ENCODE results near the gene SKP1.
"Not testable (repeated sequence)": the region's sequence is repeated elsewhere in the genome, so short reads cannot be mapped to it uniquely, and the experiment has no call there.

SKP1 gene

DNA sequence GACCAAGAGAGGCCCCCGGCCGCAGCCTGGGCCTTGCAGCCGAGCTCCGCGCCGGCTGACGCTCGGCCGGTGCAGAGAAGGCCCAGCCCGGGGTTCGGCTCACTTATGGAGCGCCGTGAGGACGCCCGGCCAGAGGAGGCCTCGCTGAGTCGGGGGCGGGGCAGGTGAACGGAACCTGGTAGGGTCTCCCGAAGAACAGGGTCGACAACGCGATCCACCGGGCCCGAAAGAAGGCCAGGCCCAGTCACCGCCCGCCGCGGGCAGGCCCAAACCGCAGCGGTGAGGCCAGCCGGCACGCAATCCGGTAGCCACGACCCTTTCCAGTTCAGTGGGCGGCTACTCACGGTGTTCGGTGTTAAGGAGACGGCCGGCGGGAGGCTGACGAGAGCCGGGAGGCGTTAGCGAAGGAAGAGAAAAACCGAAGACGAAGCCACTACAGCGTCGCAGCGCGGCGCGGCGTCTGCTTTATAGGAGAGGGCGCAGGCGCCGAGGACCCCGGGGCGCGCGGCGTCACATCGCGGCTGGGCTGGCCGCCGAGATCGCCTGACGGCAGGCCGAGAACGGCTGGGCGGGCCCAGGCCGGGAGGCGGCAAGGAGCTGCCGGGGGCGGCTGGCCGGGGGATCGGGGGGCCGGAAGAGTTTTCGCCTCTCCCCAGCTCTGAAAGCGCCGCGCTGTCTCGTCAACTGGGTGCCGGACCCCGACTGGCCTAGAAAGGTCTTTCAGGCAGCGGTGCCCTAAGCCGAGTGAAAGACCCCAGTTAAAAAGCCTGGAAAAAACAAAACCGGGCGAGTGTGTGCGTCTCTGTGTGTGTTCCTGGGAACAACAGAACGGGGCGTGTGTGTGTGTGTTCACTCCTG is at the start of gene SKP1:
TSS of gene SKP1 (minus strand) at position 440 of the 858 bp plus-strand sequence. CDS start 2,928 bp downstream, outside the sequence.
- peak; percentile 13 to 95 (median 79) for DNase-seq

DNA sequence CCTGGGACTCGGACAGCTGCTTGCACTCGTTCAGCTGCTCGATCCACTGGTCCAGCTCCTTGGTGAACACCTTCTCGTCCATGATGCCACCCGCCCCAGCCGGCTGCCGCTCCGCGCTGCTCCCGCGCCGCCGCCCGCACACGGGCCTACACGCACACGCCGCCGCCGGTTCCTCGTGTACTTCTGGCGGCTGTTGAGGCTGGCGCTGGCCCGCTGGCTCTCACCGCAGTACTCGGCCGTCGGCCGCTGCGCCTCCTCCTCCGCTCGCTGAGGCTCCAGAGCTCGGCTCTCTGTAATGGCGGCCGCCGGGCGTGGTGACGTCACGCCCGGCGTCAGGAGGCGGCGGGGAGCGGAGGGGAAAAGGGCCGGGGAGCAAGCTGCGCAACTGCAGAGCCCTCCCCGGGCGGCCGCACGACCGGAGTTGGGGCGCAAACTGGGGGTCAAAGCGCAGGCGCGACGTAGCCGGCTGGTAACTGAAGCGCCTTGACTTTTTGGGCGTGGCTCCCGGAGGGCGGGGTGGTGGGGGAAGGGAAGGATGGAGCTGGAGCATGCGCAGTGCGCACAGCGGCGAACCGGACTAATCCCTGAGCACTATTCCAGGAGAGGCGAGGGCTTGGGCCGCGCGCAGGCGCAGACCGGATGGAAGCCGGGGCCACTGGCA is 49.2 kb upstream of the SKP1 start, which contains the start of gene PPP2CA:
TSS of gene PPP2CA (minus strand) at position 294 of the 661 bp plus-strand sequence. CDS start at position 82, 212 bp downstream.
- peak; percentile 88 to 100 (median 99) for DNase-seq

DNA sequence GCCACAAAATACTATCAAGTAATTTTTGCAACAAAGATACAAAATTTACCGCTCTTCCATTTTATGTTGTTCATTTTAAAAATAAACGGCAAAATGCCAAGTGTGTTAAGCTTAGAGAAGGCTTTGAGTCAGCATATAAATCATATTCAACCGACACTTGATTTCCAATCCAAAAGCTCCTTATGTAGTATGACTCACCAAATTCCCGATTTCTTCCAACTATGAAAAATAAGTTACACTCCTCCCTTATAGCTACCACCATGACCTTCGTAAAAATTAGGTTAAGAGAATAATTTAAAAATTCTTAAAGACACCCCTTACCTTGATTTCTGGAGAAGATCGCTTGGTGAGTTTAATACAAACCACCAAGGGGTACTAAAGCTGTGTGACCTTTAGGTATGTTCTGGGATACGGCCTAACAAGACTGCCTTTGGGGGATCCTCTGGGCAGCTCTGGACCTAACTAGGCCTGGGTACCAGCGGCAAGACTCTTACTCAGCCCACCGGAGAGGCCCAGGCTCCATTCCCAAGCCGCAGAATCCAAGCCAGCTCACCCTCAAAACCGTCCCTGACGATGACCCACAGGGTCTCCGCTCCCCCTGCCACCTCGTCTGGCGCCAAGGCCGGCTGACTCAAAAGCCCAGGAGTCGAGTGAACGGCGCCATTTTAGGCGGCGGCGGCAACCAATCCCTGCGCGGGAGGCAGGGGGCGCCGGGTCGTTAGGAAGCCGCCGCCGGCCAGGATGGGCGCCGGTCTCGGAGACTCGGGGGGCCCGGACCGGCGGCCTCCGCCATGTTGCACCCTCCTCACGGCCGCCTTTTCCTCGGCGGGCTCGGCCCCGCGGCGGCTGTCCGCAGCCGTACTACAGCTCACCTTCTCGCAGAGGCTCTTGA is 48.4 kb upstream of the SKP1 start:
- peak in 45 of 58 donors; percentile 12 to 81 (median 53) for DNase-seq

DNA sequence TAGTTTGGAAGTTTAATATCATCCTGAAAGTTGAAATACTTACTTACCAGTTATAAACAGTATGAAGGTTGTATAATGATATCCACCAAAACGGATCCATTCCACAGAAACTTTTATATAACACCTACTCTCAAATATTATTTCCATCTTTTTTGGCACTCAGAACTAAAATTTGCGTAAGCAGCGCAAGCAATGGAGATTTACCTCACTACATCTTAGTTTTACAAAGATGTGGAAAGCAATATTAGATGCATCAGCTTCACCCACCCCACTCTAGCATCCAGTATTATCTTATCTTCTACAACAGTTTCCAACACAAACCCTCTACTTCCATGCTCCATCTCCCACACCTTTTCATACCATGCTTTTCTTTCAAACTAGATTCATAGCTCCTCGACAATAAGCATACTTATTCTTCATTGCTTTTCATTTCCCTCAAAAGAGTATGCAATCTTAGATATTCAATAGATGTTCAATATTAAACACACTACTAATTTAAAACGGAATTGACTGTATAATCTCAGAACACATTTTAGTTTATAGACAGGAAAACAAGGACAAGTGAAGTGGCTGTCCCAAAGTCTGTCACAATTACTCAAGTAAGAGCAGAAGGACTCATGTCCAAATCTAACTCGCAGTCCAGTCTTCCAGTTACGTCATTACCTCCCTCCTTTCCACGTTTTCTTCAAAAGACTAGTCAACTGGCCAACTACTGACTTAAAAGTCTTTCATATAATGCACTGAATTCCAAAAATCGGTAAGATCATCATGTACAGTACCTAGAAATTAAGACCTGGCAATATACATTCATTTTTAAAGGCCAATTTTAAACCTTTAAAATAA is 46.9 kb upstream of the SKP1 start:
- DNase-seq = no peak

DNA sequence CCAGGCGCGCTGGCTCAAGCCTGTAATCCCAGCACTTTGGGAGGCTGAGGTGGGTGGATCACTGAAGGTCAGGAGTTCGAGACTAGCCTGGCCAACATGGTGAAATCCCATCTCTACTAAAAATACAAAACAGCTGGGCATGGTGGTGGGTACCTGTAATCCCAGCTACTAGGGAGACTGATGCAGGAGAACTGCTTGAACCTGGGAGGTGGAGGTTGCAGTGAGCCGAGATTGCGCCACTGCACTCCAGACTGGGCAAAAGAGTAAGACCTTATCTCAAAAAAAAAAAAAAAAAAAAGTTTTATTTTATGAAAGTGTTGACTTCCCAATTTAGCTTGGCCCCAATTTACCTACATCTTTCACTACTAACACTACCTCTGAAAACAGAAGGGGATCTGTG is 44.9 kb upstream of the SKP1 start:
- not testable (repeated sequence) for DNase-seq

DNA sequence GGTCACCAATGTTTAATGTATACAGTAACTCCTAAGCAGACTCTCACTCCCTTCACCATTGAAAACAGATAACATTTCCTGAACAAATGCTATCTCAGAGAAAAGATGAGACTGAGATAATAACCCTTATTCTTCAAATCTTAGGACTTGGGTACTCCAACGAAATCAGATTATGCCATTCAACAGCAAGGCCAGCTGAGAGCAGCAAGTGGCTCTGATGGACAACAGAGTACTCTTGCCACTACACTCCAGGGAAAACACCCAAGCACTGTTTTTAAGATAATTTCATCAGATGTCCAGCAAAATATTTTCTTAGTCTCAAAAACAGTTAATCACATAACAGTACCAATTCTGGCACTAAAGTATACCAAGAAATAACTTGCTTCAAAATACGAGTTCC is 39.0 kb upstream of the SKP1 start:
- DNase-seq = no peak

DNA sequence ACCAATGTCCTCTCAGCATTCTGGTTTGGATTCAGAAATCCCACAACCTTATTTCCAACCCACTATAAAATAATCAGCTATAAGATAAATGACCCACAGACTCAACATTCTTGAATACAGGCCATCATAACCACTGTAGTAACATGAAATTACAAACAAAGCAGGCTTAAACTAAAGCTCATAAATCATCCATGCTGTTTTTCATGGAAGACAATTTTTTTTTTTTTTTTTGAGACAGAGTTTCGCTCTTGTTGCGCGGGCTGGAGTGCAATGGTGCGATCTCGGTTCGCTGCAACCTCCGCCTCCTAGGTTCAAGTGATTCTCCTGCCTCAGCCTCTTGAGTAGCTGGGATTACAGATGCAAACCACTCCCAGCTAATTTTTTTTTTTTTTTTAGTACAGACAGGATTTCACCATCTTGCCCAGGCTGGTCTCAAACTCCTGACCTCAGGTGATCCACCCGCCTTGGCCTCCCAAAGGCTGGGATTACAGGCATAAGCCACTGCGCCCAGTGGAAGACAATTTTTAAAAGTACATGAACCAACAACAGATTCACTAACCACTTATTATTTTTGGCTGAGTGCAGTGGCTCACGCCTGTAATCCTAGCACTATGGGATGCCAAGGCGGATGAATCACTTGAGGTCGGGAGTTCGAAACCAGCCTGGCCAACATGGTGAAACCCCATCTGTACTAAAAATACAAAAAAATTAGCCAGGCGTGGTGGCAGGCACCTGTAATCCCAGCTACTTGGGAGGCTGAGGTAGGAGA is 34.7 kb upstream of the SKP1 start:
- DNase-seq = not testable (repeated sequence)

DNA sequence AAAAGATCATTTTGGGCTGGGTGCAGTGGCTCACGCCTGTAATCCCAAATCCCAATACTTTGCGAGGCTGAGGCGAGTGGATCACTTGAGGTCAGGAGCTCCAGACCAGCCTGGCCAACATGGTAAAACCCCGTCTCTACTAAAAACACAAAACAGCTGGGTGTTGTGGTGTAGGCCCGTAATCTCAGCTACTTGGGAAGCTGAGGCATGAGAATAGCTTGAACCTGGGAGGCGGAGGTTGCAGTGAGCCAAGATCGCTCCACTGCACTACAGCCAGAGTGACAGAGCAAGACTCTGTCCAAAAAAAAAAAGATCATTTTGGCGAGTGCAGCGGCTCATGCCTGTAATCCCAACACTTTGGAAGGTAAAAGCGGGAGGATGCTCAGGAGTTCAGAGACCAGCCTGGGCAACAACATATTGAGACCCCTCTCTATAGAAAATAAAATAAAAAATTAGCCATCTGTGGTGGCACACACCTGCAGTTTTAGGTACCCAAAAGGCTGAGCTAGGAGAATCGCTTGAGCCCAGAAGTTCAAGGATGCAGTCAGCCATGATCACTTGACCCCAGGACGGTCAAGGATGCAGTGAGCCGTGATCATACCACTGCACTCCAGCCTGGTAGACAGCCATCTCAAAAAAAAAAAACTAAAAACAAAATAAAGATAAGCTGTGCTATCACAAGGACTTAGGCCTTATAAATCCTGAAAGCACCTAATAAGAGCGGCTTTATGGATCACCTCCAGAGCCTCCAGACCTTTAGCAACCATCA is 32.9 kb upstream of the SKP1 start:
- DNase-seq = no peak

DNA sequence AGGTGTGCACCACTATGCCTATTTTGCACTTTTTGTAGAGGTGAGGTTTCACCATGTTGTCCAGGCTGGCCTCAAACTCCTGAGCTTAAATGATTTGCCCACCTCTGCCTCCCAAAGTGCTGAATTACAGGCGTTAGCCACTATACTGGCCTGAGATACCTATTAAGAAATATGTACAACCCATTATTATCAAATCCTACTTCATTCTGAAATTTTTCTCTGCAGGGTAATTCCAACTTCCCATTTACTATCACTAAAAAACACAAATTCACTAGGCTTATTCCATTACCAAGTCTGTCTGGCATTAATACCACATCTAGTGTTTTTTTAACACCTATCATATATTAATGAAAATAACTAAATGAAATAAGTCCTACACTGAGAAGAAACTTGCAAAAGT is 30.9 kb upstream of the SKP1 start:
- DNase-seq = no peak

DNA sequence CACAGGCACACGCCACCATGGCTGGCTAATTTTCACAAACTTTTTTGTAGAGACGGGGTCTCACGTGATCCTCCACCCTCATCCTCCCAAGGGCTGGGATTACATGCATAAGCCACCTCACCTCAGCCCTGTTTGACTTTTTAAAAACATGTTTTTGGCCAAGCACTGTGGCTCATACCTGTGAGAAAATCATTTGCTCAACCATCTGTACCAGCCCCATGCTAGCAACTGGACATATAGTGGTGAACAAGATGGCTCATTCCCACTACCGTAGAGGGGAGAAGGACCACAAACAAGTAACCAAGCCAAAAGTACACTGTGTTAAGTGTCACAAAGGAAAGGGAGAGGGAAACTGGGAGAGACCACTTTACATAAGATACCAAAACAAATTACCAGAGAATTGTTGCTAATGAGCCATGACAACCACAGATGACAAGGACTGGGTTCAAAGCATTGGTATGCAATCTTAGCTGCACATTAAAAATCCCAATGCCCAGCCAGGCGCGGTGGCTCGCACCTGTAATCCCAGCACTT is 29.9 kb upstream of the SKP1 start:
- DNase-seq = no peak

DNA sequence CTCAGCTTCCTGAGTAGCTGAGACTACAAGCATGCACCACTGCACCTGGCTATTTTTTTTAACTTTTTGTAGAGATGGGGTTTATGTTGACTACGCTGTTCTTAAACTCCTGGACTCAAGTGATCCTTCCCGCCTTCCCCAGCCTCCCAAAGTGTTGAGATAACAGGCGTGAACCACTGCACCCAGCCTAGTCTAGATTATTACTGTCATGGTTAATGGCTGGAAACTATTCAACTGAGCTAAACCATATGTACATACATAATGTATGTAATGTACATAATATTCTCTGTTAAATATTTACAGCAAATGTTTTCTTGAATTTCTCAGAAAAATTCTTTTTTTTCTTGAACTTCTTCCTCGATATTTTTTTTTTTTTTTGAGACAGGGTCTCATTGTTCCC is 27.8 kb upstream of the SKP1 start:
- no peak for DNase-seq

DNA sequence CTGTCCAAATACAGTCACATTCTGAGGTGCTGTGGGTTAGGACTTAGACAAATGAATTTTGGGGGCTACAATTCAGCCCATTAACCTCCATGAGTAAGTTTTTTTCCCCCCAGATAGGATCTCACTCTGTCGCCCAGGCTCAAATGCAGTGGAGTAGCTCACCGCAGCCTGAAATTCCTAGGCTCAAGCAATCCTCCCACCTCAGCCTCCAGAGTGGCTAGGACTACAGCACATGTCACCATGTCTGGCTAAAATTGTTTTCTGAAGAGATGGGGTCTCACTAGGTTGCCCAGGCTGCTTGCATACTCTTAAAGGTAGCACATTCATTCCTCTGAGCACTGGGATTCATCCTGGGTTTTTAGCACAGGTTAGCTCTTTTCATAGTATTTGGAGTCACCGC is 26.9 kb upstream of the SKP1 start:
- DNase-seq = no peak

DNA sequence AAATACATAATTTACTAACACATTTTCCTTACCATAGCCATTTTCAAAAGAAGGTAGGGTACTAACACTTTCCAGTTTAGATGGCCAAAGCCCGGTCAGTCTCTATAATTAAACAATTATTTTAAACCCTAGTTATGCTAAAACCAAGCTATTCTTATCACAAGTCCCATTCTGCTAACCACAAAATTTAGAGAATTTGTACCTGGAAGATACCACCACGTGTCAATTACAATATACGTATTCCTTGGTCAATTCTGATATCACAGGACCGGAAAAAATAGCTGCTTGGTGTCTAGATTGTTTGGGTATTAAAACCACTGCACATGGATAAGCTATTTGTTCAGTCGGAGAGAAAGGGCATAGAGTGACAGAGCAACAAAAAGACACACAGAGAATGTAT is 18.9 kb upstream of the SKP1 start:
- DNase-seq = no peak

DNA sequence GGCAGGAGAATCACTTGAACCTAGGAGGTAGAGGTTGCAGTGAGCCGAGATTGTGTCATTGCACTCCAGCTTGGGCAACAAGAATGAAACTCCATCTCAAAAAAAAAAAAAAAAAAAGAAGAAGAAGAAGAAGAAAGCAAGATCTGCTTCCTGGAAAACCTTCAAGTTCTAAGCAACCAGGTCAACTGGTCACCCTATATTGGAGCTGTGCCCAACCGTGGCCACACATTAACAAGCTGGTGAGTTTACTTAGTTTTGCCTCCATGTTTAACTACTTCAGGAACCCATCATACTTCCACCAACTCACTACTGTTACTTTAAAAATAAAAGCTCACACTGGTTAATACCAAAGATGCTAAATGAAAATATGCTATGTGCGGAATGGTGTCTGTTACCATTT is 12.3 kb upstream of the SKP1 start:
- DNase-seq = no peak

DNA sequence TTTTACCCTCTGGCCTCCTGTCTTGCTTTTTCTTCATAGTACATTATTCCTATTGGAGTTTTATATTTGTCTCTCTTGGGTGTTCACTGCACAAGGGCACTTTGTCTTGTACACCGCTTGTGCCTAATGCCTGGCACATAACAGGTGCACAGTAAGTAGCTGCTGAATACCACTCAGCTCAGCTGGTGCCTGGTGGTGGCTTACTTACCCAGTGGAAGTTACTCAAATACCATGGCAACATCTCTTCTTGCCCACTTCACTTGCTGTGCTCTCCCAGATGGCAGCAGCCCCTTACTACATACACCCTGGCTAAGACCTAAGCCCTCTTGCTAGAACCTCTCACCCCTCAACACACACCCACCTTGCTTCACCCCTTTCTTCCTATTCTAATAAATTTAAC is 11.3 kb upstream of the SKP1 start:
- DNase-seq = no peak

DNA sequence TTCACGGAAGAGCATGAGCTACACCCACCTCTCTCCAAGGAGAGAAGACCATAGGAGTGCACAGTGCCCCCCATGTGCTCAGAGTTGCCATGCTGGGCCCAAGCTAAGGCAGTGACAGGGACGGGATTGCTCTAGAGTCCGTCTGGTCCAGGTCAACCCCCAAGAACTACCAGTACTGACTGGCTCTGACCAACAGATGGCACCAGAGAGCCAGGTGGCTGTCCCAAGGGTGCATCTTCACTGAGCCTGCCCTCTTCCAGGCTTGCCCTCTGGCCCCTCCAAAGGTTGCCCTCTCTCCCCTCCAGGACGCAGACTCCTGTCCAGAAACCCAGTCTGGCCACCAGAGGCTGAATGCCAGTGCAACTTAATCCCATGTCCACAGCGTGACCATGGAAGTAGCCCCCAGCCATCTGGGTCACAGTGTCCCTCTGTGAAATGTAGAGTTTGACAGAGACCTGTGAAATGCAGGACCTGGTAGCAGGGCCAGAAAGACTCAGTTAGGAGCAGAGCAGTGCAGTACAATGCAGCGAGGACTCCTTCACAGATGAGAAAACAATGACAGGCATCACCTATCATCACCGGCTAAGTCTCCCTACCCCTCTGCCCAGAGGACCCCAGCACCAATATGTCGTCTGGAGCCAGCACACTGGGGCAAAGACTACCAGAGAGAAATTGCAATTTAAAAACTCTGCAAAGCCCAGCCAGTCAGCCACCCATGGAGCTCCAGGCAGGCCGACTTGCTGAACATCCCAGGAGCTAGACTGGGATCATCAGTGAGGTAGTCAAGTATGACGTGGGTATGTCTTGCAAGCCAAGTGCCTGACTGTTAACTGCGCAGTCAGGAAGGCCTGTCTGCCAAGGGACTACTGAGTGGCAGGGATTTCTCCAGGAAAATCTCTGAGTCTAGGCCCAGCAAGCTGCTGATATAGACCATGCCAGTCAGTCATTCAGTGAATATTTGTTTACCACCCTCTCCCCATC is 7.7 kb upstream of the SKP1 start:
- DNase-seq = peak in 50 of 58 donors; percentile 2 to 74 (median 32)

DNA sequence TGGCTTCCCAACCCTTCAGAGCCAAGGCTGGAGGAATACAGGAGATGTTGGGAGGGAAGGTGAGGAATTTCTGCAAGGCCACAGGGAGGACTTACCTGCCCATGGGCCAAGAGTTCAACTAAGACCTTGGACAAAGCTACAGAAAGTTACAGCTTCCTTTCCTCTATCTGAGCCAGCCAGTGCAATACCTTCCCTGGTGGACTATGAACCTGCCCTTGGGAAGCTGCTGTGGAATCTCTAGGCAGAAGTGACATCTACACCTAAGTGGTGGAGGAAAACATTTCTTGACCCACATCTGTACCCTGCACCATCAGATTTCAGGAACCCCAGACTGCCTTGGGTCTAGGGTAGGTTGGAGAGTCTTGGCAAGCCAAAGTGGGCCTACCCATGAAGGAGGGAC is 6.7 kb upstream of the SKP1 start:
- no peak for DNase-seq

DNA sequence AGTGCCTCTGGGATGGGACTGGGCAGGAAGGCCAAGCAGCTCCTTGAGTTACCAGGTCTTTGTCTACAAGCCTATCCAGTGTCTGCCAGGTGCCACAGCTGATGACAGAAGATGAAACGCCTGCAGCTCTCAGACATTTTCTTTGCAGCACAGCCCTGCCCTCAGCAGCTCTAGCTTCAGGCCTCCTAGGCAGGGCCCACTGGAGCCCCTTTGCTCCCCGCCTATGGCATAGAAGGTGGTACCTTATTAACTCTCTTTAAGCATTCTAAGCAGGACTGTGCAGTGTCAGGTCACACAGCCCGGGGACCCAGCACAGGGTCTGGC is 1.3 kb upstream of the SKP1 start:
- no peak for DNase-seq
